ENCODE results near the gene GMPR. TPM values are rescaled to one million over a fixed set of nuclear protein-coding genes. Genes with fewer than 3 reads are reported as not detected.

The GMPR gene
- total RNA-seq, 6 experiments from 2014 or later = 4.7 to 9.1 (median 5.4) TPM

DNA sequence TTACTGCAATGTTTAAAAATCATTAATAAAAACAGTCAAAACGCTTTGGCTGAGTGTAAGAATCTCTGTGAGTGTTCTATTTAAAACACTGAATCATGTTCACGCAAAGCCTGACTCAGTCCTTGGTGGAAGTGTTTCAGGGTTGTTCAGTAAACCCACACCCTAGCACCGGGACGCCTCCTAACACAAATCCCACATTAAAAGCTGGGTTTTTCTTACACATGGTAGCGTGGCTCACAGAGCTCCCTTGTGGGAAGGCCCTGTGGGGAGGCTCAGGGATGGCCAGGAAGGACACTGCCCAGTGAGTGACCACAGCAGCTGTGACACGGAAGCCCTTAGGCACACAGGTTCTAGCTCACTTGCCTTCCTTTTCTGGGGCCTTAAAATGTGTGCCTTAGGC, 80.2 kb downstream of the GMPR start:
- Mint-ChIP-seq H3K27ac (peak overlapping the region; percentile 97), H3K4me1 (ENCODE audit: low read depth) (peaks cover 70% of the 10 kb centered on the region), H3K36me3 (ENCODE audit: low read depth) (no peaks in the 10 kb centered on the region; the same call in 1 of the 2 replicates), H3K27me3 (ENCODE audit: insufficient read depth) (peaks cover 4% of the 10 kb centered on the region), H3K4me3 (peak overlapping the region; percentile 89), H3K9me3 (no peaks in the 10 kb centered on the region)
- peak; percentile 85 for DNase-seq
- TF ChIP-seq, protein P1, sequence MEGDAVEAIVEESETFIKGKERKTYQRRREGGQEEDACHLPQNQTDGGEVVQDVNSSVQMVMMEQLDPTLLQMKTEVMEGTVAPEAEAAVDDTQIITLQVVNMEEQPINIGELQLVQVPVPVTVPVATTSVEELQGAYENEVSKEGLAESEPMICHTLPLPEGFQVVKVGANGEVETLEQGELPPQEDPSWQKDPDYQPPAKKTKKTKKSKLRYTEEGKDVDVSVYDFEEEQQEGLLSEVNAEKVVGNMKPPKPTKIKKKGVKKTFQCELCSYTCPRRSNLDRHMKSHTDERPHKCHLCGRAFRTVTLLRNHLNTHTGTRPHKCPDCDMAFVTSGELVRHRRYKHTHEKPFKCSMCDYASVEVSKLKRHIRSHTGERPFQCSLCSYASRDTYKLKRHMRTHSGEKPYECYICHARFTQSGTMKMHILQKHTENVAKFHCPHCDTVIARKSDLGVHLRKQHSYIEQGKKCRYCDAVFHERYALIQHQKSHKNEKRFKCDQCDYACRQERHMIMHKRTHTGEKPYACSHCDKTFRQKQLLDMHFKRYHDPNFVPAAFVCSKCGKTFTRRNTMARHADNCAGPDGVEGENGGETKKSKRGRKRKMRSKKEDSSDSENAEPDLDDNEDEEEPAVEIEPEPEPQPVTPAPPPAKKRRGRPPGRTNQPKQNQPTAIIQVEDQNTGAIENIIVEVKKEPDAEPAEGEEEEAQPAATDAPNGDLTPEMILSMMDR (IDR thresholded peaks at IDR 0.05) = no peak

DNA sequence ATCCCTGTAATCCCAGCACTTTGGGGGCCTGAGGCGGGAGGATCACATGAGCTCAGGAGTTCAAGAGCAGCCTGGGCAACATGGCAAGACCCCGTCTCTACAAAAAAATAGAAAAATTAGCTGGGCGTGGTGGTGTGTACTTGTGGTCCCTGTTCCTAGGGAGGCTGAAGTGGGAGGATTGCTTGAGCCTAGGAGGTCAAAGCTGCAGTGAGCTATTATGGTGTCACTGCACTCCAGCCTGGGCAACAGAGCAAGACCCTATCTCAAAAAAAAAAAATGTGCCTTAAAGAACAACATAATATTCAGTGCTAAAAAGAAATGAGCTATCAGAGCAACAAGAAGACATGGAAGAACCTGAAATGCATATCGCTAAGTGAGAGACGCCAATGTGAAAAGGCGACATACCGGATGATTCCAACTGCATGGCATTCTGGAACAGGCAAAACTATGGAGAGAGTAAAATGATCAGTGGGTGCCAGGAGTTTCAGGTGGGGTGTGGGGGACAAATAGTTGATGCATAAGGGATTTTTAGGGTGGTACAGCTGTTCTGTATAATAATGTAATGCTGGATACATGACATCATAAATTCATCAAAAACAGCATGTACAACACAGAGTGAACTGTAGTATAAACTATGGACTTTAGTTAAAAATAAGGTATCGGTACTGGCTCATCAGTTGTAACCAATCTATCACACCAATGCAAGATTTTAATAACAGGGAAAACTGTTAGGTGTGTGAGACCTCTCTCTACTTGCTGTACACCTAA, 80.8 kb downstream of the GMPR start:
- Mint-ChIP-seq H3K27me3 (ENCODE audit: insufficient read depth) (peaks cover 4% of the 10 kb centered on the region), H3K4me1 (ENCODE audit: low read depth) (peaks cover 74% of the 10 kb centered on the region), H3K4me3 (peak overlapping the region; percentile 89), H3K9me3 (no peaks in the 10 kb centered on the region), H3K27ac (peak overlapping the region; percentile 97), H3K36me3 (ENCODE audit: low read depth) (no peaks in the 10 kb centered on the region; the same call in 1 of the 2 replicates)
- no peak for DNase-seq
- TF ChIP-seq, protein P1 (IDR thresholded peaks at IDR 0.05) = no peak

DNA sequence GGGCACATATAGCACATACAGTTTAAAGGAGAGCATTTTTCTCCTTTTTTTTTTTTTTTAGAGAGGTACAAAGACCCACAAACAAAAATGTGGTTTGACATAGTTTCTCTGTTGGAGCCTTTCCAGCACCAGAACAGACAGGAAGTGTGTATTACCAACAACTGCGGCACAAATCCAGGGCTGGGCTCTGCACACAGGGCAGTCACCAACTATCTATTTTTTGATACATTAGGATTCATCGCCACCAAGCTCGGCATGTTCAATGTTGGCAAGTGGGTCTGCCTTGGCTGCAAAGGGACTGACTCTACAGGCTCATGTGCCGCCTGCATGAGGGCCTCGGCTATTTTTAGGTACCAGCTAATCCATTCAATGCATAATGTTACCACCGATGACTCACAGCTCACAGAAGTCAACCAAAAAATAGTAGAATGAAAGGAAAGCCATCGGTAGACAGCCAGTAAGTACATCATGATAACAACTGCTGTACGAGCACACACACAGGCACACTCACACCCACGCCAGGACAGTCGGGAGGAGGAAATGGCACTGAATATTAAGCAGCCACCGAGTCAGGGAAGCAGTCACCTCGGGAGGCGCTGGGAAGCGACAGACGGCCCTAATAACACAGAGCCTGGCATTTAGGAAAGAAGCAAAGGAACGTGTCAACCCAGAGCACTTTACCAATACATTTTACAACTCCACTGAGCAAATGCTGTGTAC, 81.6 kb downstream of the GMPR start:
- H3K4me1 Mint-ChIP-seq (ENCODE audit: low read depth) = peaks cover 80% of the 10 kb centered on the region
- DNase-seq = peak; percentile 97
- H3K27me3 Mint-ChIP-seq (ENCODE audit: insufficient read depth) = peaks cover 5% of the 10 kb centered on the region; the same call in 1 of the 2 replicates
- peak overlapping the region; percentile 97 for H3K27ac Mint-ChIP-seq
- H3K4me3 Mint-ChIP-seq = peak overlapping the region; percentile 89
- H3K9me3 Mint-ChIP-seq = no peaks in the 10 kb centered on the region
- TF ChIP-seq, protein P1 (IDR thresholded peaks at IDR 0.05) = no peak
- no peaks in the 10 kb centered on the region; the same call in 1 of the 2 replicates for H3K36me3 Mint-ChIP-seq (ENCODE audit: low read depth)

- peak overlapping the region; percentile 89 for H3K4me3 Mint-ChIP-seq
- peaks cover 5% of the 10 kb centered on the region for H3K36me3 Mint-ChIP-seq (ENCODE audit: low read depth)
- H3K4me1 Mint-ChIP-seq (ENCODE audit: low read depth) = peaks cover 80% of the 10 kb centered on the region
- peak overlapping the region; percentile 97 for H3K27ac Mint-ChIP-seq
- no peaks in the 10 kb centered on the region for H3K9me3 Mint-ChIP-seq
- H3K27me3 Mint-ChIP-seq (ENCODE audit: insufficient read depth) = peaks cover 2% of the 10 kb centered on the region; the same call in 1 of the 2 replicates
- peak; percentile 32 for DNase-seq
- TF ChIP-seq, protein P1 (IDR thresholded peaks at IDR 0.05) = no peak
Measured at GRCh38 chr6:16320533-16321340, 82.3 kb downstream of the GMPR start.

GRCh38 chr6:16321341-16321710, 82.9 kb downstream of the GMPR start:
- DNase-seq = no peak
- H3K27me3 Mint-ChIP-seq (ENCODE audit: insufficient read depth) = peaks cover 2% of the 10 kb centered on the region; the same call in 1 of the 2 replicates
- peaks cover 80% of the 10 kb centered on the region for H3K4me1 Mint-ChIP-seq (ENCODE audit: low read depth)
- H3K36me3 Mint-ChIP-seq (ENCODE audit: low read depth) = peaks cover 10% of the 10 kb centered on the region
- H3K4me3 Mint-ChIP-seq = no peak overlapping the region
- H3K27ac Mint-ChIP-seq = peak overlapping the region; percentile 97; the same call in 1 of the 2 replicates
- H3K9me3 Mint-ChIP-seq = no peaks in the 10 kb centered on the region
- TF ChIP-seq, protein P1 (IDR thresholded peaks at IDR 0.05) = no peak
